Measurements from ENCODE around the gene CDC42.

DNA sequence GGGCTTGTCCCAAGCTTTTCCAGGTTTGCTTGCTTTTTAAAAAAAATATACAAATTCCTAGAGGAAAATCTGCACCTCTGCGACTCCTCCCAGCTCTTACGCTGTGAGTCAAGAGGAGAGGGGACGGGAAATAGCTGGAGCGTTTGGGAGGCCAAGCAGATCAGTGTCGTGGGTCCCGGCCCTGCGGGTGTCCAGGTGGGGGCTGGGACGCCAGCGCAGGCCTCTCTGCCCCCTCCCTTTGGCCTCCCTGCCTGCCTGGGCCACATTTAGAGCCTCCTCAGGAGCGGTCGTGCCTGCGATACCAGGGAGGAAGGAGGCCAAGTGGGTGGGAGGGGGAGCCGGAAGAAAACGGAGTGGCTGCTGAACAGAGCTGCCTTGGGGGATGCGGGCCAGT lies 81.4 kb downstream of the CDC42 start:
- TF ChIP-seq, protein P1, sequence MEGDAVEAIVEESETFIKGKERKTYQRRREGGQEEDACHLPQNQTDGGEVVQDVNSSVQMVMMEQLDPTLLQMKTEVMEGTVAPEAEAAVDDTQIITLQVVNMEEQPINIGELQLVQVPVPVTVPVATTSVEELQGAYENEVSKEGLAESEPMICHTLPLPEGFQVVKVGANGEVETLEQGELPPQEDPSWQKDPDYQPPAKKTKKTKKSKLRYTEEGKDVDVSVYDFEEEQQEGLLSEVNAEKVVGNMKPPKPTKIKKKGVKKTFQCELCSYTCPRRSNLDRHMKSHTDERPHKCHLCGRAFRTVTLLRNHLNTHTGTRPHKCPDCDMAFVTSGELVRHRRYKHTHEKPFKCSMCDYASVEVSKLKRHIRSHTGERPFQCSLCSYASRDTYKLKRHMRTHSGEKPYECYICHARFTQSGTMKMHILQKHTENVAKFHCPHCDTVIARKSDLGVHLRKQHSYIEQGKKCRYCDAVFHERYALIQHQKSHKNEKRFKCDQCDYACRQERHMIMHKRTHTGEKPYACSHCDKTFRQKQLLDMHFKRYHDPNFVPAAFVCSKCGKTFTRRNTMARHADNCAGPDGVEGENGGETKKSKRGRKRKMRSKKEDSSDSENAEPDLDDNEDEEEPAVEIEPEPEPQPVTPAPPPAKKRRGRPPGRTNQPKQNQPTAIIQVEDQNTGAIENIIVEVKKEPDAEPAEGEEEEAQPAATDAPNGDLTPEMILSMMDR (IDR thresholded peaks at IDR 0.05), result no peak
- TF ChIP-seq POLR2A (IDR thresholded peaks at IDR 0.05) (no peak), POLR2AphosphoS5 (IDR thresholded peaks at IDR 0.05) (no peak), EP300 (IDR thresholded peaks at IDR 0.05) (no peak)
